ENCODE data around the gene ALDH2. TPM values are rescaled to one million over a fixed set of nuclear protein-coding genes. Genes with fewer than 3 reads are reported as not detected.
"Not testable (repeated sequence)": the region's sequence is repeated elsewhere in the genome, so short reads cannot be mapped to it uniquely, and the experiment has no call there.

The ALDH2 gene
- total and polyA plus RNA-seq, 2 experiments from 2014 or later, result 21.7 to 38.5 TPM

- H2AFZ ChIP-seq, result no peak overlapping the region
- no peaks in the 10 kb centered on the region for H3K9me2 ChIP-seq (ENCODE audit: insufficient read depth)
- no peaks in the 10 kb centered on the region for H4K20me1 ChIP-seq (ENCODE audit: insufficient read depth)
- no peak for DNase-seq
- H3K36me3 ChIP-seq (ENCODE audit: low read depth), result no peaks in the 10 kb centered on the region
- no peak overlapping the region for H3K4me2 ChIP-seq (ENCODE audit: unreplicated experiment)
- TF ChIP-seq EZH2 (IDR thresholded peaks at IDR 0.05; ENCODE audit: insufficient read depth, poor library complexity, severe bottlenecking) (no peak), EZH2phosphoT487 (IDR thresholded peaks at IDR 0.05; ENCODE audit: insufficient read depth, low read depth) (no peak)
- H3K9ac ChIP-seq, result no peak overlapping the region
- no peak overlapping the region for H3K27ac ChIP-seq
- 65 to 70% methylated on average over 6 of the region's 6 CpGs for WGBS, 2 experiments (ENCODE audit: low coverage in 1 of 2, low lambda C conversion rate in 2 of 2, missing lambda C conversion rate in 2 of 2)
- no peaks in the 10 kb centered on the region for H3K79me2 ChIP-seq (ENCODE audit: insufficient read depth)
- no peak overlapping the region for H3K4me3 ChIP-seq
- H3K9me3 ChIP-seq (ENCODE audit: low read depth), result no peaks in the 10 kb centered on the region
- peaks cover 53% of the 10 kb centered on the region for H3K27me3 ChIP-seq (replicated peaks; ENCODE audit: insufficient read depth)
- H3K4me1 ChIP-seq (ENCODE audit: insufficient read depth), result no peaks in the 10 kb centered on the region
- no peaks in the 10 kb centered on the region for H3F3A ChIP-seq (ENCODE audit: insufficient read depth)
- in situ Hi-C loops (cut with MboI), result loop anchor here (5.0 kb wide), 1 partner anchor 62 kb away; no protein-coding TSS in a partner anchor
Observed at GRCh38 chr12:111819191-111820158, 52.7 kb downstream of the ALDH2 start.

- peaks cover 47% of the 10 kb centered on the region for H3K27me3 ChIP-seq (replicated peaks; ENCODE audit: insufficient read depth)
- H3K9ac ChIP-seq; H4K20me1 ChIP-seq (ENCODE audit: insufficient read depth); H3K4me2 ChIP-seq (ENCODE audit: unreplicated experiment); H3K79me2 ChIP-seq (ENCODE audit: insufficient read depth); H3K9me2 ChIP-seq (ENCODE audit: insufficient read depth); H3F3A ChIP-seq (ENCODE audit: insufficient read depth); DNase-seq; H3K36me3 ChIP-seq (ENCODE audit: low read depth); H3K9me3 ChIP-seq (ENCODE audit: low read depth); H2AFZ ChIP-seq; H3K27ac ChIP-seq; H3K4me1 ChIP-seq (ENCODE audit: insufficient read depth); H3K4me3 ChIP-seq: not testable (repeated sequence)
- in situ Hi-C loops (cut with MboI), result loop anchor here (5.0 kb wide), 1 partner anchor 64 kb away; no protein-coding TSS in a partner anchor
- 64 to 66% methylated on average over 8 of the region's 8 CpGs for WGBS, 2 experiments (ENCODE audit: low coverage in 1 of 2, low lambda C conversion rate in 2 of 2, missing lambda C conversion rate in 2 of 2)
Observed at GRCh38 chr12:111820828-111821227, 54.1 kb downstream of the ALDH2 start.

GRCh38 chr12:111822886-111823285 lies 56.2 kb downstream of the ALDH2 start:
- Histone ChIP-seq H3K9me2 (ENCODE audit: insufficient read depth) (no peaks in the 10 kb centered on the region), H3K27me3 (replicated peaks; ENCODE audit: insufficient read depth) (peaks cover 41% of the 10 kb centered on the region), H3K9ac (no peak overlapping the region), H3K36me3 (ENCODE audit: low read depth) (no peaks in the 10 kb centered on the region), H3K9me3 (ENCODE audit: low read depth) (no peaks in the 10 kb centered on the region), H4K20me1 (ENCODE audit: insufficient read depth) (no peaks in the 10 kb centered on the region), H3K79me2 (ENCODE audit: insufficient read depth) (no peaks in the 10 kb centered on the region), H3K27ac (no peak overlapping the region), H3K4me1 (ENCODE audit: insufficient read depth) (no peaks in the 10 kb centered on the region), H3K4me3 (no peak overlapping the region), H2AFZ (no peak overlapping the region), H3K4me2 (ENCODE audit: unreplicated experiment) (no peak overlapping the region), H3F3A (ENCODE audit: insufficient read depth) (no peaks in the 10 kb centered on the region)
- DNase-seq, result no peak
- in situ Hi-C loops (cut with MboI), result loop anchor here (5.0 kb wide), 1 partner anchor 66 kb away; no protein-coding TSS in a partner anchor
- WGBS, 2 experiments (ENCODE audit: low coverage in 1 of 2, low lambda C conversion rate in 2 of 2, missing lambda C conversion rate in 2 of 2), result 22 to 28% methylated on average over 2 of the region's 2 CpGs
- TF ChIP-seq EZH2 (IDR thresholded peaks at IDR 0.05; ENCODE audit: insufficient read depth, poor library complexity, severe bottlenecking) (no peak), EZH2phosphoT487 (IDR thresholded peaks at IDR 0.05; ENCODE audit: insufficient read depth, low read depth) (no peak)

GRCh38 chr12:111823891-111824290 lies 57.2 kb downstream of the ALDH2 start:
- Histone ChIP-seq H3F3A (ENCODE audit: insufficient read depth) (no peaks in the 10 kb centered on the region), H3K9ac (no peak overlapping the region), H3K9me3 (ENCODE audit: low read depth) (no peaks in the 10 kb centered on the region), H3K4me2 (ENCODE audit: unreplicated experiment) (no peak overlapping the region), H3K27ac (no peak overlapping the region), H2AFZ (no peak overlapping the region), H3K27me3 (replicated peaks; ENCODE audit: insufficient read depth) (peaks cover 41% of the 10 kb centered on the region), H3K4me1 (ENCODE audit: insufficient read depth) (no peaks in the 10 kb centered on the region), H3K36me3 (ENCODE audit: low read depth) (no peaks in the 10 kb centered on the region), H3K9me2 (ENCODE audit: insufficient read depth) (no peaks in the 10 kb centered on the region), H3K4me3 (no peak overlapping the region), H3K79me2 (ENCODE audit: insufficient read depth) (no peaks in the 10 kb centered on the region), H4K20me1 (ENCODE audit: insufficient read depth) (no peaks in the 10 kb centered on the region)
- TF ChIP-seq EZH2phosphoT487 (IDR thresholded peaks at IDR 0.05; ENCODE audit: insufficient read depth, low read depth) (no peak), EZH2 (IDR thresholded peaks at IDR 0.05; ENCODE audit: insufficient read depth, poor library complexity, severe bottlenecking) (no peak)
- WGBS, 2 experiments (ENCODE audit: low coverage in 1 of 2, low lambda C conversion rate in 2 of 2, missing lambda C conversion rate in 2 of 2), result 46% methylated on average over 3 of the region's 3 CpGs
- no peak for DNase-seq
- in situ Hi-C loops (cut with MboI), result loop anchor here (5.0 kb wide), 1 partner anchor 67 kb away; no protein-coding TSS in a partner anchor

- H3K27ac ChIP-seq; H3F3A ChIP-seq (ENCODE audit: insufficient read depth); H3K9me3 ChIP-seq (ENCODE audit: low read depth); H3K4me3 ChIP-seq; H3K4me1 ChIP-seq (ENCODE audit: insufficient read depth); H3K36me3 ChIP-seq (ENCODE audit: low read depth); H4K20me1 ChIP-seq (ENCODE audit: insufficient read depth); H3K9ac ChIP-seq; H2AFZ ChIP-seq; H3K79me2 ChIP-seq (ENCODE audit: insufficient read depth); H3K4me2 ChIP-seq (ENCODE audit: unreplicated experiment); H3K9me2 ChIP-seq (ENCODE audit: insufficient read depth): not testable (repeated sequence)
- 12 to 14% methylated on average over 4 of the region's 4 CpGs for WGBS, 2 experiments (ENCODE audit: low coverage in 1 of 2, low lambda C conversion rate in 2 of 2, missing lambda C conversion rate in 2 of 2)
- H3K27me3 ChIP-seq (replicated peaks; ENCODE audit: insufficient read depth), result peaks cover 37% of the 10 kb centered on the region
- in situ Hi-C loops (cut with MboI), result loop anchor here (5.0 kb wide), 1 partner anchor 67 kb away; no protein-coding TSS in a partner anchor
- DNase-seq, result peak; percentile 34
Observed at GRCh38 chr12:111824312-111824711, 57.6 kb downstream of the ALDH2 start.

Data from GM23248 (cell line).